Measurements from ENCODE around the gene LRMDA.

Gene LRMDA

GRCh38 chr10:75925999-75926398 is 494.6 kb downstream of the LRMDA start:
- no peak for DNase-seq (ENCODE audit: low read depth)

DNA sequence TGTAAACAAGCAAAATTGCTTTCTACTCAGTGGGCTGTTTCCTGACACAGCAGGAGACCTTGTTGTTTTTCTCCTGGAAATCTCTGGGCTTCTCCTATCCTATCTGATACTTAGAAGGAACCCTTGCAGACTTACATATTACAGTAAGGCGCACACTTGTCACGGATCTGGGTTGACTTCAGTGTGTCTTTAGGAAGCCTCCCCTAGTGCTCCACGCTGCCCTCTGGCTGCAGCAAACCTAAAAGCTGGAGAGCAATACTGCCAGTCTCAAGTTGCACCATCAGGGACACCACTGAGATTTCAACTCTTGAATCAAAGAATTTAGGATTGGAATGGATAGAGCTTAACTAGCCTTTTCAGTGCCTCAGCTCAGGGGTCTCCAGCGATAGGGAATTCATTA is 495.3 kb downstream of the LRMDA start:
- no peak for DNase-seq (ENCODE audit: low read depth)

DNA sequence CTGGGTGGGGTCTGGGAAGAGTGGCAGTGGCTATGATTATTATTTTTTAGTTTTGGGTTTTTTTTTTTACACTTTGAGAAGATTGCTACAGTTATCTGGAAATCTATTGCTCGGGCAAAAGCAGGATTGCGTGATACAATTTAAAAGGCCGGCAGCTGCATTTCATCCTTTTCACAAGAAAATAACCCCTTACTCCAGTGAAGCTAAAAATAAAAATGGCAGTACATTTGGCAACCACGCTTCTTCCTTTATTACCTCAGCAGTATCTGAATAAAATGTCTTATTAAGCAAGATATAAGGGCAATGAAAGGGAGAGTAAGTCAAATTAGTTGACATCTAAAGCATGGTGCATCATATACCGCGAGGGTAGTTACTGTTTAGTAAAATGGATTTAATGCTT is 496.8 kb downstream of the LRMDA start:
- DNase-seq (ENCODE audit: low read depth) = no peak

DNA sequence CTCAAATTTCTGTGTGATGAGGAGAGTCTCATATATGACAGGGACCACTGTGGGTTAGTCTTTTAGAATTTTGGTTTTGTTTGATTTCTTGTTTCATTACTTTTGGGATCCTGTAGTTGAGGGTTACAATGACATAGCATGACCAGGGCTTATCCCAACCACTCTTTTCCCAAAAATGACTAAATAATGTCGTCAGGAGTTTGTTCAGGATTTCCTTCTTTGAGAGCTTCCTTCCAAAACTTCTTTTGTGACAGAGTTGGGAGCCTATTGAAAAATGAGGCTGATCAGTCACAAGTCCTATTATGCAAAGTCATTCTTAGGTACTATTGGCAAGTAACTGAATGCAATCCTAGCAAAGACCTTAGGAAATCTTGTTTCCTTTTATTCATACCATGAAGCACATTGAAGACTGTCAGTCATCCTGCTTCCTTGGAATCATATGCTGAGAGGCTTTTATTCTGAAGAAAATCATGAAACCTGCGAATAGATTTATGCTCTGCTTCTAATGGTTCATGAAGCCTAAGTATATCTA is 498.3 kb downstream of the LRMDA start:
- no peak for DNase-seq (ENCODE audit: low read depth)

- DNase-seq (ENCODE audit: low read depth) = no peak
These were observed 501.5 kb downstream of the LRMDA start for GRCh38 chr10:75932921-75933320.

- no peak for DNase-seq (ENCODE audit: low read depth)
These were observed 503.8 kb downstream of the LRMDA start for GRCh38 chr10:75935240-75935639.

DNA sequence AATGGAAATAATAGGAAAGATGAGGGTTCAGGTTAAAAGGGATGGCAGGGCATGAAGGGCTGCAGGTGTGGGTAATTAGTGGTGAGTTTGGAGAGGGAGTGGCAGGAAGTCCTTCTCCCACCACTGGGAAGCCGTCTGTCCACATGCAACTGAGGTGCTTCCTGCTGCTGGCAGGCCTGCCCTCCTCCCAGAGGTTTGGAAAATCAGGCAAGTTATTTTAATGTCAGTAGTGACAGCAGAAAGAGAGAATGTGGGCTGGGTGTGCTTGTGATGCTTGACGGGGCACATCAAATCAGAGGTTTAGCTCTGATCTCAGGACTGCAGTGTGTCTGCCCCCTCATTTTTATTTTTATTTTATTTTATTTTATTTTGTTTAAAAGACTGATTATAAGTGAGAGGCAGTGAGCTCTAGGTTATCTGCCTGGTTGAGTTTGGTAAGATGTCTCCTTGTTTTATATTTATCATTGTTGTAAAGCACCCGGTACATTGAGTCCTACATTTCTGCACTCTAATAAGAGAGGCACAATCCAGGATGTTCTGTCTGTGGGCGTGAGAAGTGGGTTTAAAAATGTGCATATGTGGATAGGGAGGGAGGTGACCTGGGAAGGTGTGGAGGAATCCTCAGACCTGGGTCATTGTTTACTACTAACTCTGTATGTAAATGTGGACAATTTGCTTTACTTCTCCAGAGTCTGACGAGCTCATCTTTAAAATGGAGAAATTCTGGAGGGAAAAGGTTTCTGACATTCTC is 504.4 kb downstream of the LRMDA start:
- DNase-seq (ENCODE audit: low read depth) = no peak

DNA sequence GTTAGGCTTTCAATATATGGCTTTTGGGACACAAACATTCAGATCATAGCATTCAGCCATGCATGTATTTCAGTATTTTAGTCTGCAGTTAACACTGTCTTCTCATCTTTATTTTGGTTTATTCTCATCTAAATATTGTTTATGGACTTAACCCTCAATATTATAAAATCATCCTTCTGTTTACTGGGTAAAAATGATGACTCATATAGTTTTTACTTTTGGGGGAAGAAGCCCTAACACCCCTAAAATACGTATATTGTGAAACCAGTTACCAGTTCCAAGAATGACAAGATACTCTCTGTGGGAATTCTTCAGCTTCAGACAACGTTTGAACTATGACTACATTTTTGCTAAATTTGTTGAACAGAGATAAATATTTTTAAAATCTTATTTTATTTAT is 505.4 kb downstream of the LRMDA start:
- no peak for DNase-seq (ENCODE audit: low read depth)

GRCh38 chr10:75937823-75938222 is 506.4 kb downstream of the LRMDA start:
- no peak for DNase-seq (ENCODE audit: low read depth)

GRCh38 chr10:75938380-75939122 is 507.1 kb downstream of the LRMDA start:
- no peak for DNase-seq (ENCODE audit: low read depth)

DNA sequence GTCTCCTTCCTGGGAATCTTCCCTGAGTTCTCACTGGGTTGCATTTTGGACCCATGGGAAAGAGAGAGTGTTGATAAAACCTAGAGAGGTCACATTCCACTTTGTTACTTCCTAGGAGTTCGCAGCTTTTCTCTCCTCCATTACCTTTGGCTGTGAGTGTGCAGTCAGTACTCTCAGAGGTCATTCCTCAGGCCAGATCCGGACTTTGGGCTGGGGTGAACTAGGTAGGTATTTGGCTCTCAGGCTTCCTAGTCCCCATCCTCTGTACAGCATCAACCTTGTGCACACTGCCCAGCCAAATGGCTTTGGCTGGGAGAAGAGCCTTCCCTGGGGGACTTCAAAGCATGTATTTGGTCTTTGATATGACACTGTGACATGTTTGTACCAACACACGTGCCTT is 508.1 kb downstream of the LRMDA start:
- no peak for DNase-seq (ENCODE audit: low read depth)

DNA sequence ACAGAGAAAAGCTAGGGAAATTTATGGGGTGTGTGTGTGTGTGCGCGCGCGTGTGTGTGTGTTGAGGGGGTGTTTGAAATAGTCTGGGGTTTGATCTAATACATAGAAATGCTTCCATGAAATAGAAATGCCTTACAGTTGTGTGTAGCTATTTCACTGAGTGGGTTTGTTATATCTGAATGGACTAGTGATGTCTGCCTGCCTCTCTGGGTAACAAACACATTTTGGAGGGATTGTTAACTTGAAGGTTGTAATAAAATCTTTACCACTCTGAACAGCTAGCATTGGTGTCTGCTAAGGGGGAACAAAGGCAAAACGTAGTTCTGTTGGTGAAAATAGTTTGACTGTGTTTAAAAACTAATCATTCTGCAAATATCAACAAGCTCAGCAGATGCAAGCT is 509.3 kb downstream of the LRMDA start:
- no peak for DNase-seq (ENCODE audit: low read depth)

DNA sequence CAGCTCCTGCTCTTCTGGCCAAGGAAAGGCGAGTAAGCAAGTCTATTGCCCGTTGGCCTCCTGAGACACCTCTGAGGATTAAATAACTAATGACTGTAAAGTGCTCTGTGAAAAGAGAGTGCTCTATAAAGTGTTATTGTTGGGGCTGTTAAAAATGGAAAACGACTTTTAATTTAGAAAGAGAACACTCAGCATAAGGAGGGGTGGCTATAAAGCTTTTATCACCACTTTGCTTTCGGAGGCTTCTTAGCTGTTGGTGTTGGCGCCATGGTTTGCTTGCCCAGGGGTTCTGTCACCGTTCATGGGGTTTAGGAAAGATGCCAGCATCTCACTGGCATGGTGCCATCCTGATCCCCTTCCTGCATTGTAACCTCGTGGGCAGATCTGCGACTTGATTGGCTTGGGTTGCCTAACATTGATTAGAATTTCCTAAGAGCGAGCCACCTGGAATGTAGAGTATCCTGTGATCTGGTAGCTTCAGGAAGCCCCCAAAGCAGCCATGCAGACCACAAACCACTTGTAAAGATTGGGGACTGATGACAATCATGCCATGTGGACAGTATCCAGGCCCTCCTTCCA is 509.9 kb downstream of the LRMDA start:
- DNase-seq (ENCODE audit: low read depth) = no peak

DNA sequence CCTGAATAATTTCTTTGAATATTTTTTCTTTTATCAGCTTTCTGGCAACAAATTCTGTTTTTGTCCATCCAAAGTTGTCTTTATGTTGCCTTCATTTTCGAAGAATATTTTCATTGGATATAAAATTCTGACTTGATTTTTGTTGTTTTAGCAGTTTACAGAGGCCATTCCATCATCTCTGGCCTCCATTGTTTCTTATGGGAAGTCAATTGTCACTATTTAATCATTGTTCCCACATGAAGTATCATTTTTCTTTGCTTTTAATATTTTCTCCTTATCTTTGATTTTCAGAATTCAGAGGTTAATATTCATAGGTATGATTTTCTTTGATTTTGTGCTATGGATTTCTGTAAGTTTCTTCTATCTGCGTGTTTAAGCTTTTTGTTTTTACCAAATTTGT is 512.6 kb downstream of the LRMDA start:
- no peak for DNase-seq (ENCODE audit: low read depth)

GRCh38 chr10:75948583-75948982 is 517.2 kb downstream of the LRMDA start:
- no peak for DNase-seq (ENCODE audit: low read depth)

DNA sequence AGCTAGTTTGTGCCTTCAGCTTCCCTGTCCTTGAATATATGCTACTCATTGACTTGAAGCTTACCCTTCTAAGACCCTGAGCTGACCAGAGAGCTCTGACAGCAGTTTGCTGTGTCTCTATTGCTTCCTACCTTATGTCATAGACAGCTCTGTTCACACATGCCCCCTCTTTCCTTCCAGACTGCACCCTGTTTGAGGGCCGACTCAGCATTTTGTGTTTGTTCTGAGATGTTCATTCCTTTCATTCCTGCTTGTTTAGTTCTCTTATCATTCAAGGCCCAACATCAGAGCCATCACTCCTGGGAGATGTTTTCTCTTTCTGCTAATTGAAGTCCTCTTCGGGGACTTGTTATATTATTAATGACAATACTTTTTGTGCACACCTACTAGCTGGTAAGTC is 518.9 kb downstream of the LRMDA start:
- no peak for DNase-seq (ENCODE audit: low read depth)

- no peak for DNase-seq (ENCODE audit: low read depth)
These were observed 519.7 kb downstream of the LRMDA start for GRCh38 chr10:75950997-75951589.

GRCh38 chr10:75951627-75952026 is 520.2 kb downstream of the LRMDA start:
- DNase-seq (ENCODE audit: low read depth) = no peak

- no peak for DNase-seq (ENCODE audit: low read depth)
These were observed 520.7 kb downstream of the LRMDA start for GRCh38 chr10:75952093-75952492.

- no peak for DNase-seq (ENCODE audit: low read depth)
These were observed 523.1 kb downstream of the LRMDA start for GRCh38 chr10:75954486-75954885.

DNA sequence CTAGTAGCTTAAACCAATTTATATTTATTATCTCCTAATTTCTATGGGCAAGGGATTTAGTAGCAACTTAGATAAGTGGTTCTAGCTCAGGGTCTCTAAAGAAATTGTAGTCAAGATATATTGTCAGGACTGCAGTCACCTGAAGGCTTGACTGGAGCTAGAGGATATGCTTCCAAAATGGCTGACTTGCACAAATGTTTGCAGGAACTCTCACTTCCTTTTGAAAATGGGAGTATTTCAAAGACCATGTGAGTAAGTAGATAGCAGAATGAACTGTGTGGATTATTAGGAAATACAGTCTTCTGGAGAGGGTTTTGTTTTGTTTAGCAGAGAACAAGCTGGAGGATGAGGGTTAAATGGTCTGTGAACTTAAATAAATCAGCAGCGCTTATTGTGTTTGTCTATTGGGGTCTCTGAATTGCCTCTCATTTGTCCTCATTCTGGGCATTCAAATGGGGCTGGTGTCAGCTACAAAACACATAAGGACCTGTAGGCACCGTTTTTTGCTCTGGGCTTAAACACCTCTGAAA is 524.6 kb downstream of the LRMDA start:
- DNase-seq (ENCODE audit: low read depth) = no peak

- no peak for DNase-seq (ENCODE audit: low read depth)
These were observed 525.2 kb downstream of the LRMDA start for GRCh38 chr10:75956624-75957023.

All from stimulated activated CD8-positive, alpha-beta memory T cell treated with anti-CD3 and anti-CD28 coated beads, Interleukin-7, amount 100 ng/mL, for 24 hours (primary cell).